ENCODE results near the gene XIRP2.

XIRP2 gene

DNA sequence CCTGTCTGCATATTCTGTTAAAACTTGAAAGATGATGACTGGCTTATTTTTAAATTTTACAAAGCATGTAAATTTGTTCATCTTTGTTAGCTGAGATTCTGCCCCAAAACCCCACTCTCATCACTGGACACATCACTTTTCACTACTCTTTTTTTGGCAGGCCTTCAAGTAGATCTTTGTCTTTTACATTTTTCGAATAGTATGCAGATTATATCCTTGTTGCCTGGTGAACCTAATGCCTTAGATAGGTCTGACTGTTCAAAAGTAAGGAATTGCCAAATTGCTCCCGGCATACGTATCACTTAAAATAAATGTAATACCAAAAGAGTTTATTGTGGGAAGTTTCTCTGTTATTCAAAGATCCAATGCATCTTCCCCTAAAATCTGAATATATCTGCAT, 303.3 kb downstream of the XIRP2 start:
- no peak for TF ChIP-seq CTCF (IDR thresholded peaks at IDR 0.05)
- H2AFZ ChIP-seq = no peak overlapping the region
- no peaks in the 10 kb centered on the region for H3K4me1 ChIP-seq
- H3K79me2 ChIP-seq = no peaks in the 10 kb centered on the region
- H3K4me3 ChIP-seq (ENCODE audit: low read depth, low read length) = no peak overlapping the region
- H3K9ac ChIP-seq = no peak overlapping the region
- no peak overlapping the region for H3K4me2 ChIP-seq (ENCODE audit: low read length)
- no peaks in the 10 kb centered on the region for H3K36me3 ChIP-seq (ENCODE audit: control insufficient read depth, insufficient read depth, low read length)
- H3K9me3 ChIP-seq (ENCODE audit: control insufficient read depth, low read length) = no peaks in the 10 kb centered on the region
- H3K27ac ChIP-seq = no peak overlapping the region
- no peaks in the 10 kb centered on the region for H3K27me3 ChIP-seq (ENCODE audit: control insufficient read depth, insufficient read depth, low read length)

- H3K79me2 ChIP-seq = no peaks in the 10 kb centered on the region
- no peaks in the 10 kb centered on the region for H3K9me3 ChIP-seq (ENCODE audit: control insufficient read depth, low read length)
- H3K36me3 ChIP-seq (ENCODE audit: control insufficient read depth, insufficient read depth, low read length) = no peaks in the 10 kb centered on the region
- H3K27me3 ChIP-seq (ENCODE audit: control insufficient read depth, insufficient read depth, low read length) = no peaks in the 10 kb centered on the region
- H2AFZ ChIP-seq = no peak overlapping the region
- H3K9ac ChIP-seq = no peak overlapping the region
- no peaks in the 10 kb centered on the region for H3K4me1 ChIP-seq
- no peak overlapping the region for H3K27ac ChIP-seq
- H3K4me3 ChIP-seq (ENCODE audit: low read depth, low read length) = no peak overlapping the region
- TF ChIP-seq CTCF (IDR thresholded peaks at IDR 0.05) = no peak
- no peak overlapping the region for H3K4me2 ChIP-seq (ENCODE audit: low read length)
Observed at GRCh38 chr2:167192833-167193232, 304.6 kb downstream of the XIRP2 start.

GRCh38 chr2:167196461-167197252, 308.4 kb downstream of the XIRP2 start:
- H3K79me2 ChIP-seq = no peaks in the 10 kb centered on the region
- no peaks in the 10 kb centered on the region for H3K36me3 ChIP-seq (ENCODE audit: control insufficient read depth, insufficient read depth, low read length)
- H3K4me3 ChIP-seq (ENCODE audit: low read depth, low read length) = no peak overlapping the region
- H3K27ac ChIP-seq = no peak overlapping the region
- H3K4me1 ChIP-seq = no peaks in the 10 kb centered on the region
- H2AFZ ChIP-seq = no peak overlapping the region
- H3K4me2 ChIP-seq (ENCODE audit: low read length) = no peak overlapping the region
- H3K27me3 ChIP-seq (ENCODE audit: control insufficient read depth, insufficient read depth, low read length) = no peaks in the 10 kb centered on the region
- H3K9ac ChIP-seq = no peak overlapping the region
- no peak for TF ChIP-seq CTCF (IDR thresholded peaks at IDR 0.05)
- H3K9me3 ChIP-seq (ENCODE audit: control insufficient read depth, low read length) = no peaks in the 10 kb centered on the region

GRCh38 chr2:167198009-167198408, 309.7 kb downstream of the XIRP2 start:
- Histone ChIP-seq H3K27ac (no peak overlapping the region), H3K27me3 (ENCODE audit: control insufficient read depth, insufficient read depth, low read length) (no peaks in the 10 kb centered on the region), H2AFZ (no peak overlapping the region), H3K4me2 (ENCODE audit: low read length) (no peak overlapping the region), H3K9me3 (ENCODE audit: control insufficient read depth, low read length) (no peaks in the 10 kb centered on the region), H3K9ac (no peak overlapping the region), H3K4me1 (no peaks in the 10 kb centered on the region), H3K79me2 (no peaks in the 10 kb centered on the region), H3K36me3 (ENCODE audit: control insufficient read depth, insufficient read depth, low read length) (no peaks in the 10 kb centered on the region), H3K4me3 (ENCODE audit: low read depth, low read length) (no peak overlapping the region)
- no peak for TF ChIP-seq CTCF (IDR thresholded peaks at IDR 0.05)

DNA sequence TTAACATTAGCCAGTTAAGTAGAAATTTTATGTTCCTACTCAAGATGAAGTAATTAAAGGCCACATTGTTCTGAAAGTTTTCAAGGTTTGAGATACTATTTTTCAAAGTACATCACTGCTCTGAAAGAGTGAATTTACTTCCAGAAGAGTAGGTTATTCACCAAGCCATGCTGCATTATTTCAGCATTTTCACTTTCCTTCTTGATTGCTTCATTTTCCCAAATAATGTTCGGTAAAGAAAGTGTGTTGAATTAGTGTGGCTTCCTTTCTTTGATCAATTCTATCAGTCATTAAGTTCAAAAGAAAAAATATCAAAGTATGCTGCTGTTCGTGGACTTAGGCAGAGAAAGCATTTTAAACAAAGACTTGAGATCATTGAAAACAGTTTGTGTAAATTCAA, 310.3 kb downstream of the XIRP2 start:
- no peaks in the 10 kb centered on the region for H3K9me3 ChIP-seq (ENCODE audit: control insufficient read depth, low read length)
- no peaks in the 10 kb centered on the region for H3K4me1 ChIP-seq
- no peaks in the 10 kb centered on the region for H3K27me3 ChIP-seq (ENCODE audit: control insufficient read depth, insufficient read depth, low read length)
- no peak overlapping the region for H3K4me3 ChIP-seq (ENCODE audit: low read depth, low read length)
- no peak overlapping the region for H3K27ac ChIP-seq
- no peak for TF ChIP-seq CTCF (IDR thresholded peaks at IDR 0.05)
- no peak overlapping the region for H3K9ac ChIP-seq
- no peak overlapping the region for H2AFZ ChIP-seq
- H3K36me3 ChIP-seq (ENCODE audit: control insufficient read depth, insufficient read depth, low read length) = no peaks in the 10 kb centered on the region
- H3K79me2 ChIP-seq = no peaks in the 10 kb centered on the region
- no peak overlapping the region for H3K4me2 ChIP-seq (ENCODE audit: low read length)
